BJ (cell line): Measurements from ENCODE around the gene SH3D19. TPM values are rescaled to one million over a fixed set of nuclear protein-coding genes. Genes with fewer than 3 reads are reported as not detected.
"Not testable (repeated sequence)": the region's sequence is repeated elsewhere in the genome, so short reads cannot be mapped to it uniquely, and the experiment has no call there.

Experiments used
- CTCF ChIA-PET: fragments of 350-600 bp; formaldehyde crosslinking; extraction: SDS; loops from one replicate; lab custom pipeline; 2021; ENCODE audit warnings: antibody characterized with exemption, inconsistent platforms; lab: Yijun Ruan, JAX
- POLR2A ChIA-PET: fragments of 300-600 bp; sonication (Branson Sonifier 250); formaldehyde crosslinking; extraction: SDS; loops from one replicate; lab custom pipeline; 2021; ENCODE audit warnings: antibody characterized with exemption; lab: Charles Lee
- DNase-seq: peaks from one replicate; pipeline ENCODE4 v3.0.0-alpha.2; 2011; ENCODE audit warnings: low read depth
- H3K27me3 ChIP-seq: 2 replicates; pipeline ENCODE4 v1.6.0; 2011; ENCODE audit warnings: low read length; ENCODE audit not compliant: control insufficient read depth, insufficient read depth
- H3K36me3 ChIP-seq: 2 replicates; pipeline ENCODE4 v1.5.1; 2011; ENCODE audit warnings: low read length; ENCODE audit not compliant: control insufficient read depth, insufficient read depth
- H3K4me3 ChIP-seq: 2 replicates; pipeline ENCODE4 v1.5.1; 2011; ENCODE audit warnings: low read depth, mild to moderate bottlenecking, control low read depth, low read length
- CTCF ChIP-seq: IDR thresholded peaks from 2 replicates; pipeline ENCODE4 v1.5.1; 2011; ENCODE audit warnings: low read depth, mild to moderate bottlenecking, control low read depth, inconsistent platforms, low read length, moderate library complexity; ENCODE audit not compliant: insufficient read depth
- polyA plus RNA-seq: library from polyadenylated mRNA; depleted of rRNA; stranded (reverse); fragments of >200 nt; gene quantifications from 2 replicates; pipeline ENCODE4 v1.2.3, GENCODE V29; 2011

SH3D19 gene
- polyA plus RNA-seq, 1 experiment: 16.2 TPM

GRCh38 chr4:151325949-151326246, 493 bp upstream of the SH3D19 start:
- no peak for DNase-seq
- no peak for TF ChIP-seq CTCF
- H3K27me3 ChIP-seq: no peaks in the 10 kb centered on the region
- POLR2A ChIA-PET: no interaction called here
- no peaks in the 10 kb centered on the region for H3K36me3 ChIP-seq
- CTCF ChIA-PET: interaction anchor here (1.1 kb wide), 1 partner anchor 20 kb away, joined by 4 read pairs; no protein-coding TSS in a partner anchor
- peak overlapping the region; percentile 57 for H3K4me3 ChIP-seq

GRCh38 chr4:151324752-151325110, 674 bp downstream of the SH3D19 start:
- DNase-seq: no peak
- no peak for TF ChIP-seq CTCF
- POLR2A ChIA-PET: no interaction called here

GRCh38 chr4:151324124-151324751, 1.2 kb downstream of the SH3D19 start:
- ChIA-PET POLR2A (no interaction called here), CTCF (interaction anchor here (1.2 to 1.4 kb wide), 2 partner anchors 10 to 46 kb away, joined by 3 to 5 read pairs; no protein-coding TSS in a partner anchor)
- H3K4me3 ChIP-seq: peak overlapping the region; percentile 57
- H3K27me3 ChIP-seq: no peaks in the 10 kb centered on the region
- TF ChIP-seq CTCF: no peak
- H3K36me3 ChIP-seq: no peaks in the 10 kb centered on the region
- DNase-seq: no peak

More at GRCh38 chr4:151324752-151325110, 674 bp downstream of the SH3D19 start:
- H3K27me3 ChIP-seq: no peaks in the 10 kb centered on the region
- peak overlapping the region; percentile 57 for H3K4me3 ChIP-seq
- no peaks in the 10 kb centered on the region for H3K36me3 ChIP-seq
- CTCF ChIA-PET: interaction anchor here (1.1 to 1.4 kb wide), 4 partner anchors 11 to 48 kb away, joined by 3 to 5 read pairs (median 4); partner anchors contain the start of gene PRSS48

GRCh38 chr4:151323667-151324066, 1.7 kb downstream of the SH3D19 start:
- TF ChIP-seq CTCF: no peak

GRCh38 chr4:151322570-151322969, 2.8 kb downstream of the SH3D19 start:
- DNase-seq: peak; percentile 17
- Histone ChIP-seq H3K36me3 (no peaks in the 10 kb centered on the region), H3K27me3 (no peaks in the 10 kb centered on the region), H3K4me3 (no peak overlapping the region)
- no peak for TF ChIP-seq CTCF
- ChIA-PET POLR2A (interaction anchor here (0.6 to 0.7 kb wide), 2 partner anchors 96 to 1289 kb away, joined by 3 to 19 read pairs; no protein-coding TSS in a partner anchor), CTCF (interaction anchor here (0.6 to 0.9 kb wide), 4 partner anchors 104 to 1104 kb away, joined by 3 read pairs; no protein-coding TSS in a partner anchor)

More at GRCh38 chr4:151323667-151324066, 1.7 kb downstream of the SH3D19 start:
- no peak for DNase-seq
- POLR2A ChIA-PET: no interaction called here
- no peaks in the 10 kb centered on the region for H3K36me3 ChIP-seq
- CTCF ChIA-PET: no interaction called here
- H3K4me3 ChIP-seq: no peak overlapping the region
- no peaks in the 10 kb centered on the region for H3K27me3 ChIP-seq

- H3K36me3 ChIP-seq, H3K27me3 ChIP-seq, DNase-seq, H3K4me3 ChIP-seq: not testable (repeated sequence)
- ChIA-PET CTCF (interaction anchor here (0.6 to 0.9 kb wide), 4 partner anchors 104 to 1104 kb away, joined by 3 read pairs; no protein-coding TSS in a partner anchor), POLR2A (interaction anchor here (0.6 to 0.7 kb wide), 2 partner anchors 96 to 1288 kb away, joined by 3 to 19 read pairs; no protein-coding TSS in a partner anchor)
These were observed 3.2 kb downstream of the SH3D19 start for GRCh38 chr4:151322161-151322560.
